Stimulated activated CD4-positive, alpha-beta T cell treated with anti-CD3 and anti-CD28 coated beads, Interleukin-12 subunit alpha, Interleukin-12 subunit beta, amount 100 ng/mL, for 24 hours (primary cell): Measurements from ENCODE around the gene PTPRN2.
"Not testable (repeated sequence)": the region's sequence is repeated elsewhere in the genome, so short reads cannot be mapped to it uniquely, and the experiment has no call there.

Experiments used
- DNase-seq, 2 experiments: peaks; one replicate each; pipeline ENCODE4 v3.0.0-alpha.2; 2020; ENCODE audit warnings: low read depth in 2 of 2

Gene PTPRN2

GRCh38 chr7:157980341-157980731 lies 607.3 kb downstream of the PTPRN2 start:
- not testable (repeated sequence) for DNase-seq

GRCh38 chr7:157979636-157980340 lies 607.8 kb downstream of the PTPRN2 start:
- DNase-seq: no peak

- no peak for DNase-seq
These were observed 608.9 kb downstream of the PTPRN2 start for GRCh38 chr7:157978766-157979165.

GRCh38 chr7:157977717-157978496 lies 609.7 kb downstream of the PTPRN2 start:
- no peak for DNase-seq

GRCh38 chr7:157977306-157977705 lies 610.3 kb downstream of the PTPRN2 start:
- DNase-seq: no peak

- DNase-seq: no peak
These were observed 611.2 kb downstream of the PTPRN2 start for GRCh38 chr7:157976406-157976805.

GRCh38 chr7:157975401-157976372 lies 611.9 kb downstream of the PTPRN2 start:
- DNase-seq: no peak

- DNase-seq: no peak
These were observed 612.9 kb downstream of the PTPRN2 start for GRCh38 chr7:157974678-157975230.

- DNase-seq: no peak
These were observed 613.5 kb downstream of the PTPRN2 start for GRCh38 chr7:157973971-157974677.

GRCh38 chr7:157972914-157973313 lies 614.7 kb downstream of the PTPRN2 start:
- no peak for DNase-seq

- no peak for DNase-seq
These were observed 616.1 kb downstream of the PTPRN2 start for GRCh38 chr7:157971501-157971900.

- no peak for DNase-seq
These were observed 616.9 kb downstream of the PTPRN2 start for GRCh38 chr7:157970744-157971143.

GRCh38 chr7:157969995-157970394 lies 617.6 kb downstream of the PTPRN2 start:
- no peak for DNase-seq

- DNase-seq: no peak
These were observed 621.1 kb downstream of the PTPRN2 start for GRCh38 chr7:157966490-157966889.

GRCh38 chr7:157964521-157964920 lies 623.1 kb downstream of the PTPRN2 start:
- DNase-seq: no peak

- DNase-seq: no peak
These were observed 623.6 kb downstream of the PTPRN2 start for GRCh38 chr7:157964016-157964415.

- DNase-seq: no peak
These were observed 624.1 kb downstream of the PTPRN2 start for GRCh38 chr7:157963526-157963925.

GRCh38 chr7:157962458-157963306 lies 624.9 kb downstream of the PTPRN2 start:
- DNase-seq: no peak

GRCh38 chr7:157961731-157962457 lies 625.7 kb downstream of the PTPRN2 start:
- DNase-seq: no peak
